Vagina (tissue), 2 donors: ENCODE measurements around the gene CALB2.

Experiments
- POLR2A ChIP-seq, 2 donors: fragments of 450-650 bp; IDR thresholded peaks; one replicate each; pipeline ENCODE4 v1.6.1; 2017; ENCODE audit warnings: antibody characterized with exemption in 2 of 2, mild to moderate bottlenecking in 2 of 2, moderate library complexity in 2 of 2
- POLR2AphosphoS5 ChIP-seq, 2 donors: sonication (generic); formaldehyde crosslinking; IDR thresholded peaks; one replicate each; pipeline ENCODE4 v1.9.0; 2017; ENCODE audit warnings: antibody characterized with exemption in 2 of 2, mild to moderate bottlenecking in 2 of 2, low read depth in 1 of 2; ENCODE audit not compliant: insufficient read depth in 1 of 2

DNA sequence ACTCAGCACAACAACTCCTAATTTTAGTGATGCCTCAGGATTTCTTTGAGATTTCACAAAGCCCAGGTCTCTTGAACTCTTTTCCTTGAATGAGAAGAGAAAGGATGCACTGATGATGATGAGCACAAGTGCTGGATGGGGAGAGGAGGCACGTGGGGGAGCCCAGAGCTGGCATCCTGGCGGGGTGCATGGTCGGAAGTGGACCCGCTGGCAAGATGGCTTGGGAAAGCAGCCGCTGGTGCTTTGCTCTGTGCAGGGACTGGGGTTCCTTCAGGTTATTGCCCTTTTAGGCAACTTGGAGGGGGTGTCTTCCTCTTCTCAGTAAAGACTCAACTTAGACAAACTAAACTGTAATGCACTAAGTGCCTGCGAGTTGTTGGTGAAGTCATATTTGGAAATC lies 22.3 kb downstream of the CALB2 start:
- TF ChIP-seq POLR2AphosphoS5 (IDR thresholded peaks at IDR 0.05; ENCODE audit: insufficient read depth in 1 of 2, low read depth in 1 of 2) (no peak), POLR2A (IDR thresholded peaks at IDR 0.05) (no peak)
